Ishikawa (cell line): Measurements from ENCODE around the gene DENND4B.

Source experiments
- CEBPB ChIP-seq: IDR thresholded peaks from 2 replicates; pipeline ENCODE4 v1.6.1; 2012
- CREB1 ChIP-seq: IDR thresholded peaks from 2 replicates; pipeline ENCODE4 v1.6.1; 2012; ENCODE audit warnings: low read depth
- EGR1 ChIP-seq: IDR thresholded peaks from 2 replicates; pipeline ENCODE4 v1.6.1; 2012
- EP300 ChIP-seq: IDR thresholded peaks from 2 replicates; pipeline ENCODE4 v1.6.1; 2012; ENCODE audit warnings: borderline replicate concordance
- FOXM1 ChIP-seq: IDR thresholded peaks from 2 replicates; pipeline ENCODE4 v1.6.1; 2012; ENCODE audit warnings: low read depth, borderline replicate concordance
- MAX ChIP-seq: IDR thresholded peaks from 2 replicates; pipeline ENCODE4 v1.6.1; 2012
- NFIC ChIP-seq: IDR thresholded peaks from 2 replicates; pipeline ENCODE4 v1.6.1; 2012
- RAD21 ChIP-seq: IDR thresholded peaks from 2 replicates; pipeline ENCODE4 v1.6.1; 2012; ENCODE audit warnings: low read depth
- REST ChIP-seq: IDR thresholded peaks from 2 replicates; pipeline ENCODE4 v1.6.1; 2012; ENCODE audit warnings: low read depth, mild to moderate bottlenecking
- TCF12 ChIP-seq: IDR thresholded peaks from 2 replicates; pipeline ENCODE4 v1.6.1; 2012; ENCODE audit warnings: low read depth
- YY1 ChIP-seq: IDR thresholded peaks from 2 replicates; pipeline ENCODE4 v1.6.1; 2012; ENCODE audit warnings: low read depth

GRCh38 chr1:153968408-153968807 is 21.9 kb upstream of the DENND4B start:
- no peak for TF ChIP-seq YY1
- no peak for TF ChIP-seq FOXM1
- no peak for TF ChIP-seq CEBPB
- TF ChIP-seq MAX, result no peak
- TF ChIP-seq REST, result no peak
- no peak for TF ChIP-seq EGR1
- no peak for TF ChIP-seq NFIC
- TF ChIP-seq EP300, result no peak
- TF ChIP-seq CREB1, result no peak
- TF ChIP-seq TCF12, result no peak
- no peak for TF ChIP-seq RAD21
